Measurements from ENCODE around the gene RAB8A.

DNA sequence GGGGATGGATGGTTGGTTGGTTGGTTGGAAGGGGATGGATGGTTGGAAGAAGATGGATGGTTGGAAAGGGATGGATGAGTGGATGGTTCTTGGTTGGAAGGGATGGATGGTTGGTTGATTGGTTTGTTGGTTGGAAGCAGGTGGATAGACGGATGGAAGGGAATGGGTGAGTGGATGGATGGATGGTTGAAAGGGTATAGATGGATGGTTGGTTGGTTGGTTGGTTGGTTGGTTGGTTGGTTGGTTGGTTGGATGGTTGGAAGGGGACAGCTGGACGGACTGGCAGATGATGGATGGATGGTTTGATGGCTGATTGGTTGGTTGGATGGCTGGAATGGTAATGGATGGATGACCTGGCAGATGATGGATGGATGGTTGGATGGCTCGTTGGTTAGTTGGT is 20.0 kb downstream of the RAB8A start:
- TF ChIP-seq, protein P1, sequence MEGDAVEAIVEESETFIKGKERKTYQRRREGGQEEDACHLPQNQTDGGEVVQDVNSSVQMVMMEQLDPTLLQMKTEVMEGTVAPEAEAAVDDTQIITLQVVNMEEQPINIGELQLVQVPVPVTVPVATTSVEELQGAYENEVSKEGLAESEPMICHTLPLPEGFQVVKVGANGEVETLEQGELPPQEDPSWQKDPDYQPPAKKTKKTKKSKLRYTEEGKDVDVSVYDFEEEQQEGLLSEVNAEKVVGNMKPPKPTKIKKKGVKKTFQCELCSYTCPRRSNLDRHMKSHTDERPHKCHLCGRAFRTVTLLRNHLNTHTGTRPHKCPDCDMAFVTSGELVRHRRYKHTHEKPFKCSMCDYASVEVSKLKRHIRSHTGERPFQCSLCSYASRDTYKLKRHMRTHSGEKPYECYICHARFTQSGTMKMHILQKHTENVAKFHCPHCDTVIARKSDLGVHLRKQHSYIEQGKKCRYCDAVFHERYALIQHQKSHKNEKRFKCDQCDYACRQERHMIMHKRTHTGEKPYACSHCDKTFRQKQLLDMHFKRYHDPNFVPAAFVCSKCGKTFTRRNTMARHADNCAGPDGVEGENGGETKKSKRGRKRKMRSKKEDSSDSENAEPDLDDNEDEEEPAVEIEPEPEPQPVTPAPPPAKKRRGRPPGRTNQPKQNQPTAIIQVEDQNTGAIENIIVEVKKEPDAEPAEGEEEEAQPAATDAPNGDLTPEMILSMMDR (IDR thresholded peaks at IDR 0.05 in 8 of 11, conservative IDR thresholded peaks at IDR 0.05 in 3 of 11), result no peak
- TF ChIP-seq POLR2A (IDR thresholded peaks at IDR 0.05) (no peak), POLR2AphosphoS5 (IDR thresholded peaks at IDR 0.05) (no peak)
